ENCODE data around the gene PPP3R2. TPM values are rescaled to one million over a fixed set of nuclear protein-coding genes. Genes with fewer than 3 reads are reported as not detected.

Gene PPP3R2
- polyA plus RNA-seq, 1 experiment: not detected

- DNase-seq (ENCODE audit: low read depth): no peak
- TF ChIP-seq, protein P1, sequence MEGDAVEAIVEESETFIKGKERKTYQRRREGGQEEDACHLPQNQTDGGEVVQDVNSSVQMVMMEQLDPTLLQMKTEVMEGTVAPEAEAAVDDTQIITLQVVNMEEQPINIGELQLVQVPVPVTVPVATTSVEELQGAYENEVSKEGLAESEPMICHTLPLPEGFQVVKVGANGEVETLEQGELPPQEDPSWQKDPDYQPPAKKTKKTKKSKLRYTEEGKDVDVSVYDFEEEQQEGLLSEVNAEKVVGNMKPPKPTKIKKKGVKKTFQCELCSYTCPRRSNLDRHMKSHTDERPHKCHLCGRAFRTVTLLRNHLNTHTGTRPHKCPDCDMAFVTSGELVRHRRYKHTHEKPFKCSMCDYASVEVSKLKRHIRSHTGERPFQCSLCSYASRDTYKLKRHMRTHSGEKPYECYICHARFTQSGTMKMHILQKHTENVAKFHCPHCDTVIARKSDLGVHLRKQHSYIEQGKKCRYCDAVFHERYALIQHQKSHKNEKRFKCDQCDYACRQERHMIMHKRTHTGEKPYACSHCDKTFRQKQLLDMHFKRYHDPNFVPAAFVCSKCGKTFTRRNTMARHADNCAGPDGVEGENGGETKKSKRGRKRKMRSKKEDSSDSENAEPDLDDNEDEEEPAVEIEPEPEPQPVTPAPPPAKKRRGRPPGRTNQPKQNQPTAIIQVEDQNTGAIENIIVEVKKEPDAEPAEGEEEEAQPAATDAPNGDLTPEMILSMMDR (IDR thresholded peaks at IDR 0.05; ENCODE audit: insufficient read depth, low read depth, low read length): no peak
- no peaks in the 10 kb centered on the region for H3K36me3 ChIP-seq (ENCODE audit: control insufficient read depth, insufficient read depth, low read length)
- ChIA-PET POLR2A (no interaction called here), CTCF (interaction anchor here (0.8 to 1.4 kb wide), 2 partner anchors 13 to 121 kb away, joined by 3 read pairs; no protein-coding TSS in a partner anchor)
- no peak overlapping the region for H3K4me3 ChIP-seq (ENCODE audit: low read depth, low read length)
- no peaks in the 10 kb centered on the region for H3K27me3 ChIP-seq (ENCODE audit: control insufficient read depth, insufficient read depth, low read length)
These were observed 14.8 kb downstream of the PPP3R2 start for GRCh38 chr9:101579711-101580545.

DNA sequence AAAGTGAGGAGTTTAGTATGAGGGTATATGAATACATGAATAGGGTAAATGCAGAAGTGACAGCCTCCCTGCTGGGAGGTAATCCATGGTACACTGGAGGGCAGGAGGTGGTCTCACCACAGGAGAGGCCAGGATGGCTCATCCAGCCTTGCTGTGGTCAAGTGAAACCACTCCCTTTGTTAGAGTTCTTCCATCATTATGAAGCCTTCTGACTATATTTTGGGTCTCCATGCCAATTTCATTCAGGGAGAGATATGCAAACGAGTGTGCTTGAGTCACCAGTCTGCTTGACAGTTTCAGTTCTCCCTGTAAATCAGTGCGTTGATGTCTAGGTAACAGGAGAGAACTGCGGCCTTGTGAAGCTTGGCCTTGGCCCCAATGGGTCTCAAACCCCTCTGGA is 16.4 kb downstream of the PPP3R2 start:
- TF ChIP-seq, protein P1 (IDR thresholded peaks at IDR 0.05; ENCODE audit: insufficient read depth, low read depth, low read length): no peak
- Histone ChIP-seq H3K4me3 (ENCODE audit: low read depth, low read length) (no peak overlapping the region), H3K36me3 (ENCODE audit: control insufficient read depth, insufficient read depth, low read length) (no peaks in the 10 kb centered on the region), H3K27me3 (ENCODE audit: control insufficient read depth, insufficient read depth, low read length) (no peaks in the 10 kb centered on the region)
- POLR2A ChIA-PET: no interaction called here
- no peak for DNase-seq (ENCODE audit: low read depth)
- CTCF ChIA-PET: interaction anchor here (0.7 kb wide), 1 partner anchor 96 kb away, joined by 3 read pairs; no protein-coding TSS in a partner anchor

DNA sequence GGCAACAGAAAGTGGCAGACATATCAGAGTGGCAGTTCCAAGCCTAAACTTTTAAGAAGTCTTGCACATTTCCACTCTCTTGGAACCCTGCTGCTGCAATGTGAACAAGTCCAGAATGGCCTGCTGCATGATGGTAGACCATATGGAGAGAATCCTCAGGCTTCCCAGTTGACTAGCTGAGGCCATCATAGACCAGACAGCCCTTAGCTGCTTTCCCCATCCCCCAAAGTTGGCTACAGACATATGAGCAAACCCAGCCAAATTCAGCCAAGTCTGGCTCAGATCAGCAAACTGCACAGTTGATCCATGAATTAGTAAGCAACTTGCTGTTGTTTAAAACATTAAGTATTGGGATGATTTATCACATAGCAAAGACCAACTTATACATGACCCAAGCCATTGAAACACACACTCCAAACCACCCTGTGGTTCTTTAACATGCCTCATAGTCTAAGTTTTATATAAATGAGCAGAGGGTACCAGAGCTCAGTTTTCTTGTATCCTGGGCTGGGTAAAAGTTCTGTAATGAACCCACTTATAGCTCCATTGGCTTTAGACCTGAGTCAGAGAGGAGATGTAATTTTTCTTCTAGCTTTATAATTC is 19.9 kb downstream of the PPP3R2 start:
- ChIA-PET CTCF (interaction anchor here (1.7 to 2.0 kb wide), 2 partner anchors 116 to 126 kb away, joined by 4 to 8 read pairs; no protein-coding TSS in a partner anchor), POLR2A (no interaction called here)
- no peak for DNase-seq (ENCODE audit: low read depth)
- Histone ChIP-seq H3K36me3 (ENCODE audit: control insufficient read depth, insufficient read depth, low read length) (no peaks in the 10 kb centered on the region), H3K4me3 (ENCODE audit: low read depth, low read length) (no peak overlapping the region), H3K27me3 (ENCODE audit: control insufficient read depth, insufficient read depth, low read length) (no peaks in the 10 kb centered on the region)
- TF ChIP-seq, protein P1 (IDR thresholded peaks at IDR 0.05; ENCODE audit: insufficient read depth, low read depth, low read length): no peak

DNA sequence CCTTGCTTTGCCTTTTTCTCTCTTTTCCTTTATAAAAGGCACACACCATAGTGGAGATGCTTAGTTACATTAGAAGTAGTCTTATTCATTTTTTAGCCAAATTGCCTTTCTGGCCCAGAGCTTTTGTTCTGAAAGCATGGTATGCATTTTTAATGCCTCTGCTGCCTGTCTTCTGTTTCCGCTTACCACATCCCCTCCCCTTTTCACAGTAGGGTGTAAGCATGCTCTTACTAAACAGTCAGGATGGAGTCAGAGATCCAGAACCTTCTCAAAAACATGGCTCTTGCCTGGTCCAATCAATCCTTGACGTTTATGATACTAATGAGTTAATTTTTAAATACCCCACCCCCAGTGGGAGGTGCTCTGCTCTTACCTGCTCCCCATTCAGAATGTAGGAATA is 22.5 kb downstream of the PPP3R2 start:
- Histone ChIP-seq H3K36me3 (ENCODE audit: control insufficient read depth, insufficient read depth, low read length) (no peaks in the 10 kb centered on the region), H3K4me3 (ENCODE audit: low read depth, low read length) (no peak overlapping the region), H3K27me3 (ENCODE audit: control insufficient read depth, insufficient read depth, low read length) (no peaks in the 10 kb centered on the region)
- CTCF ChIA-PET: interaction anchor here (0.9 to 1.5 kb wide), 3 partner anchors 9 to 162 kb away, joined by 3 to 4 read pairs (median 3); no protein-coding TSS in a partner anchor
- POLR2A ChIA-PET: no interaction called here
- no peak for DNase-seq (ENCODE audit: low read depth)
- TF ChIP-seq, protein P1 (IDR thresholded peaks at IDR 0.05; ENCODE audit: insufficient read depth, low read depth, low read length): no peak

GRCh38 chr9:101571114-101571513 is 23.7 kb downstream of the PPP3R2 start:
- DNase-seq (ENCODE audit: low read depth): no peak
- Histone ChIP-seq H3K27me3 (ENCODE audit: control insufficient read depth, insufficient read depth, low read length) (no peaks in the 10 kb centered on the region), H3K36me3 (ENCODE audit: control insufficient read depth, insufficient read depth, low read length) (no peaks in the 10 kb centered on the region), H3K4me3 (ENCODE audit: low read depth, low read length) (no peak overlapping the region)
- TF ChIP-seq, protein P1 (IDR thresholded peaks at IDR 0.05; ENCODE audit: insufficient read depth, low read depth, low read length): no peak
- ChIA-PET POLR2A (no interaction called here), CTCF (interaction anchor here (1.0 to 1.7 kb wide), 2 partner anchors 20 to 112 kb away, joined by 3 to 7 read pairs; no protein-coding TSS in a partner anchor)
